ENCODE data around the gene CLEC20A. TPM values are rescaled to one million over a fixed set of nuclear protein-coding genes. Genes with fewer than 3 reads are reported as not detected.
A peak's percentile ranks its signal among the peaks of the same experiment; 100 is the strongest.

The CLEC20A gene
- total RNA-seq, 1 experiment from 2014 or later = not detected

- no peaks in the 10 kb centered on the region for H3K36me3 ChIP-seq (replicated peaks; ENCODE audit: control insufficient read depth, insufficient read depth, low read length)
- H3K4me3 ChIP-seq (ENCODE audit: insufficient read depth, low read depth, low read length) = no peak overlapping the region
- no peak for DNase-seq
- no peaks in the 10 kb centered on the region for H3K27me3 ChIP-seq (ENCODE audit: control insufficient read depth, insufficient read depth, low read length)
These were observed 11.2 kb downstream of the CLEC20A start for GRCh38 chr1:178485541-178485981.

- H3K4me3 ChIP-seq (ENCODE audit: insufficient read depth, low read depth, low read length) = no peak overlapping the region
- no peaks in the 10 kb centered on the region for H3K27me3 ChIP-seq (ENCODE audit: control insufficient read depth, insufficient read depth, low read length)
- H3K36me3 ChIP-seq (replicated peaks; ENCODE audit: control insufficient read depth, insufficient read depth, low read length) = peaks cover 1% of the 10 kb centered on the region
- DNase-seq = peak; percentile 13
These were observed 12.0 kb downstream of the CLEC20A start for GRCh38 chr1:178484698-178485225.

DNA sequence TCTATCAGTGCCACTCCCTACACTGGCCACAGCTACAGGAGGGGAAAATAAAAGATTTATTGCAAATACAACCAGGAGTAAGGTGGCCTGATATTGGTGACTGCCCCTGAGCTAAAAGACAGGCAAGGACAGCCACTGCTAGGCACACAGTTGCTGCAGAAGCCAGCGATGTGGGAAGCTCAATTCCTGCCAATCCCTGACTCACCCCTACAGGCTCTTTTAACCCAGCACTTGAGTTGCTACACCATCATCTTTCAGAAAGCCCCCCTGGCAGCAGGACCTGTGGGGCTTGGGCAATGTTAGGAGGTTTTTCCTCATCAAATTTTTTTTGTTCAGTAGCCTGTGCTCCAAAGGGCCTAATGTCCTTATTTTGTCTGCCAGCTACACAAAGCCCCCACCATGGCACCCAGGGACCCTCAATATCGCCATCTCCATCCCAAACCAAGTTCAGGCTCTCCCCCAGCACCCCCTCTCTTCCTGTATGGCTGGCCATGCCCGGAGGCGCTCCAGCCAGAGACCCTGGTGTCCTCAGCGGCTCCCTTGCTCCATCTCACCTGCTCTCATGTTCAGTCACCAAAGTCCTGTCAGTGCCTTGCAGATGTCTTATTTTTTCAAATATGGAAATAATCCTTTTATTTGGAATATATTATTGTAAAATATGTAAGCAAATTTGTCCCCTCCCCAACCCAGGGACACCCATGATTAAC is 13.4 kb downstream of the CLEC20A start:
- peak; percentile 33 for DNase-seq
- Histone ChIP-seq H3K4me3 (ENCODE audit: insufficient read depth, low read depth, low read length) (no peak overlapping the region), H3K36me3 (replicated peaks; ENCODE audit: control insufficient read depth, insufficient read depth, low read length) (peaks cover 1% of the 10 kb centered on the region), H3K27me3 (ENCODE audit: control insufficient read depth, insufficient read depth, low read length) (no peaks in the 10 kb centered on the region)

- DNase-seq = no peak
- no peaks in the 10 kb centered on the region for H3K27me3 ChIP-seq (ENCODE audit: control insufficient read depth, insufficient read depth, low read length)
These were observed 18.9 kb downstream of the CLEC20A start for GRCh38 chr1:178477841-178478240.

GRCh38 chr1:178477373-178477772 is 19.4 kb downstream of the CLEC20A start:
- H3K4me3 ChIP-seq (ENCODE audit: insufficient read depth, low read depth, low read length) = no peak overlapping the region
- peaks cover 8% of the 10 kb centered on the region for H3K36me3 ChIP-seq (replicated peaks; ENCODE audit: control insufficient read depth, insufficient read depth, low read length)
- no peaks in the 10 kb centered on the region for H3K27me3 ChIP-seq (ENCODE audit: control insufficient read depth, insufficient read depth, low read length)
- DNase-seq = no peak

More at GRCh38 chr1:178477841-178478240, 18.9 kb downstream of the CLEC20A start:
- Histone ChIP-seq H3K4me3 (ENCODE audit: insufficient read depth, low read depth, low read length) (no peak overlapping the region), H3K36me3 (replicated peaks; ENCODE audit: control insufficient read depth, insufficient read depth, low read length) (peaks cover 8% of the 10 kb centered on the region)

- Histone ChIP-seq H3K4me3 (ENCODE audit: insufficient read depth, low read depth, low read length) (no peak overlapping the region), H3K27me3 (ENCODE audit: control insufficient read depth, insufficient read depth, low read length) (no peaks in the 10 kb centered on the region), H3K36me3 (replicated peaks; ENCODE audit: control insufficient read depth, insufficient read depth, low read length) (peaks cover 8% of the 10 kb centered on the region)
- DNase-seq = no peak
These were observed 24.2 kb downstream of the CLEC20A start for GRCh38 chr1:178472531-178472930.

DNA sequence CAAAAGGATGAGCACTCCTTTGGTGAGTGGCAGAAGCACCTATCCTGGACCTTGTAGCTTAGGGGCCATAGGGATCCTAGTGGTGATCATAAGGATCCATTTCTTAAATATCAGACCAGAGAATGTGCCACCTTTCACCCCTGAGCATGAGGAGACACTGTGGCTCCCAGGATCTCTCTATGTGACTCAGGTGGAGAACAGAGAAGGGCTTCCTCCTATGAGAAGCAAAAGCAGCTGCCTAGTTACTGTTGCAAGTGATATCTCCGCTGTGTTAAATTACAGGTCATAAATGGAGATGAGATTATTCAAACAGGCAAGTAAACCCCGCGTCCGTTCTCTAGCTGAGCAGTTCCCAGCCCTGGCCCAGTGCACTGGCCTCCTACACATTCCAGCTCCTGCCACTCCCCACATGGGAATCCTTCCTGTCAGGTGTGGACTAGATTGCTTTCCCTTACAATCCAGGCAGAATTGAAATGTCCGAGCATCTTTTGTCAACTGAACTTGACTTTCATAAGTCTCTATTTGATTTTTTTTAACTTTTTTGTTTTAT is 26.3 kb downstream of the CLEC20A start:
- Histone ChIP-seq H3K27me3 (ENCODE audit: control insufficient read depth, insufficient read depth, low read length) (no peaks in the 10 kb centered on the region), H3K4me3 (ENCODE audit: insufficient read depth, low read depth, low read length) (no peak overlapping the region), H3K36me3 (replicated peaks; ENCODE audit: control insufficient read depth, insufficient read depth, low read length) (peaks cover 19% of the 10 kb centered on the region)
- DNase-seq = no peak

GRCh38 chr1:178467837-178468236 is 28.9 kb downstream of the CLEC20A start:
- H3K36me3 ChIP-seq (replicated peaks; ENCODE audit: control insufficient read depth, insufficient read depth, low read length) = peaks cover 15% of the 10 kb centered on the region
- no peak overlapping the region for H3K4me3 ChIP-seq (ENCODE audit: insufficient read depth, low read depth, low read length)
- DNase-seq = no peak
- H3K27me3 ChIP-seq (ENCODE audit: control insufficient read depth, insufficient read depth, low read length) = no peaks in the 10 kb centered on the region

GRCh38 chr1:178465011-178465410 is 31.8 kb downstream of the CLEC20A start:
- no peak for DNase-seq
- H3K4me3 ChIP-seq (ENCODE audit: insufficient read depth, low read depth, low read length) = no peak overlapping the region
- H3K27me3 ChIP-seq (ENCODE audit: control insufficient read depth, insufficient read depth, low read length) = no peaks in the 10 kb centered on the region
- H3K36me3 ChIP-seq (replicated peaks; ENCODE audit: control insufficient read depth, insufficient read depth, low read length) = peaks cover 15% of the 10 kb centered on the region

GRCh38 chr1:178464566-178464965 is 32.2 kb downstream of the CLEC20A start:
- no peak for DNase-seq
- Histone ChIP-seq H3K4me3 (ENCODE audit: insufficient read depth, low read depth, low read length) (no peak overlapping the region), H3K36me3 (replicated peaks; ENCODE audit: control insufficient read depth, insufficient read depth, low read length) (peaks cover 15% of the 10 kb centered on the region), H3K27me3 (ENCODE audit: control insufficient read depth, insufficient read depth, low read length) (no peaks in the 10 kb centered on the region)

- Histone ChIP-seq H3K36me3 (replicated peaks; ENCODE audit: control insufficient read depth, insufficient read depth, low read length) (peaks cover 15% of the 10 kb centered on the region), H3K4me3 (ENCODE audit: insufficient read depth, low read depth, low read length) (no peak overlapping the region), H3K27me3 (ENCODE audit: control insufficient read depth, insufficient read depth, low read length) (no peaks in the 10 kb centered on the region)
- no peak for DNase-seq
These were observed 32.6 kb downstream of the CLEC20A start for GRCh38 chr1:178464141-178464540.

DNA sequence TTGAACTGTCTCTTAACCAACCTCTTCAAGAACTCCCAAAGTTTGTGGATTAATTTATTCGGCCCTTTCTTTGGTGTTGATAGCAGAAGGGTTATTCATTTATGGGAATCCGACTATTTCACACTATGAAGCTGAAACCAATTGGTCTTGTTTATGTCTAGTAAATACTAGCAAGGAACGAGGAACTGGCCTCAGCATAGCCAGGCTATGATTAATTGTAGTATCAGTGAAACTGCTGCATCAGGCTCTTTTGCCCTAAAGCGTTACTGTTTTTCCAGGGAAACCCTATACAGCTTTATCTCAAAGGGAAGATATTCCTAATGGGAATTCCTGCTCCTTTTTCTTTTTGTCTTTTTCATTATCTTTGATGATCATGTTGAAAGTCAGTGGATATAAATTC is 35.1 kb downstream of the CLEC20A start:
- no peaks in the 10 kb centered on the region for H3K27me3 ChIP-seq (ENCODE audit: control insufficient read depth, insufficient read depth, low read length)
- peaks cover 12% of the 10 kb centered on the region for H3K36me3 ChIP-seq (replicated peaks; ENCODE audit: control insufficient read depth, insufficient read depth, low read length)
- no peak for DNase-seq
- H3K4me3 ChIP-seq (ENCODE audit: insufficient read depth, low read depth, low read length) = no peak overlapping the region

- DNase-seq = no peak
- Histone ChIP-seq H3K36me3 (replicated peaks; ENCODE audit: control insufficient read depth, insufficient read depth, low read length) (peaks cover 9% of the 10 kb centered on the region), H3K4me3 (ENCODE audit: insufficient read depth, low read depth, low read length) (no peak overlapping the region), H3K27me3 (ENCODE audit: control insufficient read depth, insufficient read depth, low read length) (no peaks in the 10 kb centered on the region)
These were observed 35.7 kb downstream of the CLEC20A start for GRCh38 chr1:178461104-178461503.

- no peaks in the 10 kb centered on the region for H3K27me3 ChIP-seq (ENCODE audit: control insufficient read depth, insufficient read depth, low read length)
- no peak for DNase-seq
- H3K36me3 ChIP-seq (replicated peaks; ENCODE audit: control insufficient read depth, insufficient read depth, low read length) = peaks cover 4% of the 10 kb centered on the region
- no peak overlapping the region for H3K4me3 ChIP-seq (ENCODE audit: insufficient read depth, low read depth, low read length)
These were observed 38.6 kb downstream of the CLEC20A start for GRCh38 chr1:178458203-178458602.

GRCh38 chr1:178457651-178458050 is 39.1 kb downstream of the CLEC20A start:
- H3K4me3 ChIP-seq (ENCODE audit: insufficient read depth, low read depth, low read length) = no peak overlapping the region
- peaks cover 4% of the 10 kb centered on the region for H3K36me3 ChIP-seq (replicated peaks; ENCODE audit: control insufficient read depth, insufficient read depth, low read length)
- no peak for DNase-seq
- no peaks in the 10 kb centered on the region for H3K27me3 ChIP-seq (ENCODE audit: control insufficient read depth, insufficient read depth, low read length)
